HL-60 (cell line): ENCODE measurements around the gene SCAF11.

Experiments used
- GABPA ChIP-seq: IDR thresholded peaks from 2 replicates; pipeline ENCODE4 v1.6.1; 2012; ENCODE audit warnings: low read depth
- POLR2AphosphoS5 ChIP-seq: IDR thresholded peaks from 2 replicates; pipeline ENCODE4 v1.6.1; 2012; ENCODE audit warnings: low read depth
- SPI1 ChIP-seq: IDR thresholded peaks from 2 replicates; pipeline ENCODE4 v1.6.1; 2012; ENCODE audit warnings: low read depth, mild to moderate bottlenecking, borderline replicate concordance
- TF ChIP-seq, protein P1 (sequence below): IDR thresholded peaks from one replicate; pipeline ENCODE4 v1.5.1; 2011; ENCODE audit warnings: low read length, control low read depth, inconsistent platforms; ENCODE audit not compliant: insufficient read depth

DNA sequence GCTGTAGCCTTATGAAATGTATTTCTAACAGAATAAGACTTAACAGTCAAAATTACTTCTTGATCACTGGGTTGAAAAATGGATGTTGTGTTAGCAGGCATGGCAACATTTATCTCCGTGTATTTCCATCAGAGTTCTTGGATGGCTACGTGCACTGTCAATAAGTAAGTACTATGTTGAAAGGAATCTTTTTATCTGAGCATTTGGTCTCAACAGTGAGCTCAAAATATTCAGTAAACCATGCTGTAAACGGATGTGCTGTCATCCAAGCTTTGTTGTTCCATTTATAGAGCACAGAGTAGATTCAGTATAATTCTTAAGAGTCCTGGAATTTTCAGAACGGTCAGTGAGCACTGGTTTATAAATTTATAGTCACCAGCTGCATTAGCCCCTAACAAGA lies 15.5 kb downstream of the SCAF11 start:
- TF ChIP-seq, protein P1, sequence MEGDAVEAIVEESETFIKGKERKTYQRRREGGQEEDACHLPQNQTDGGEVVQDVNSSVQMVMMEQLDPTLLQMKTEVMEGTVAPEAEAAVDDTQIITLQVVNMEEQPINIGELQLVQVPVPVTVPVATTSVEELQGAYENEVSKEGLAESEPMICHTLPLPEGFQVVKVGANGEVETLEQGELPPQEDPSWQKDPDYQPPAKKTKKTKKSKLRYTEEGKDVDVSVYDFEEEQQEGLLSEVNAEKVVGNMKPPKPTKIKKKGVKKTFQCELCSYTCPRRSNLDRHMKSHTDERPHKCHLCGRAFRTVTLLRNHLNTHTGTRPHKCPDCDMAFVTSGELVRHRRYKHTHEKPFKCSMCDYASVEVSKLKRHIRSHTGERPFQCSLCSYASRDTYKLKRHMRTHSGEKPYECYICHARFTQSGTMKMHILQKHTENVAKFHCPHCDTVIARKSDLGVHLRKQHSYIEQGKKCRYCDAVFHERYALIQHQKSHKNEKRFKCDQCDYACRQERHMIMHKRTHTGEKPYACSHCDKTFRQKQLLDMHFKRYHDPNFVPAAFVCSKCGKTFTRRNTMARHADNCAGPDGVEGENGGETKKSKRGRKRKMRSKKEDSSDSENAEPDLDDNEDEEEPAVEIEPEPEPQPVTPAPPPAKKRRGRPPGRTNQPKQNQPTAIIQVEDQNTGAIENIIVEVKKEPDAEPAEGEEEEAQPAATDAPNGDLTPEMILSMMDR, result no peak
- TF ChIP-seq POLR2AphosphoS5, result no peak
- no peak for TF ChIP-seq GABPA
- TF ChIP-seq SPI1, result no peak
